Epithelial cell of esophagus (primary cell): ENCODE data around the gene ITPKB.

Source experiments
- DNase-seq: peaks from one replicate; pipeline ENCODE4 v3.0.0; 2010; ENCODE audit warnings: low read depth
- H3K4me3 ChIP-seq: 2 replicates; pipeline ENCODE4 v1.5.1; 2011; ENCODE audit warnings: mild to moderate bottlenecking, low read length, control low read depth
- TF ChIP-seq, protein P1 (sequence below): IDR thresholded peaks from 2 replicates; pipeline ENCODE4 v1.5.1; 2011; ENCODE audit warnings: low read depth, mild to moderate bottlenecking, low read length, control low read depth, inconsistent platforms; ENCODE audit not compliant: insufficient read depth; ENCODE audit errors: missing control alignments

ITPKB gene

GRCh38 chr1:226661965-226662364, 77.1 kb downstream of the ITPKB start:
- peak; percentile 14 for DNase-seq
- no peak overlapping the region for H3K4me3 ChIP-seq
- TF ChIP-seq, protein P1, sequence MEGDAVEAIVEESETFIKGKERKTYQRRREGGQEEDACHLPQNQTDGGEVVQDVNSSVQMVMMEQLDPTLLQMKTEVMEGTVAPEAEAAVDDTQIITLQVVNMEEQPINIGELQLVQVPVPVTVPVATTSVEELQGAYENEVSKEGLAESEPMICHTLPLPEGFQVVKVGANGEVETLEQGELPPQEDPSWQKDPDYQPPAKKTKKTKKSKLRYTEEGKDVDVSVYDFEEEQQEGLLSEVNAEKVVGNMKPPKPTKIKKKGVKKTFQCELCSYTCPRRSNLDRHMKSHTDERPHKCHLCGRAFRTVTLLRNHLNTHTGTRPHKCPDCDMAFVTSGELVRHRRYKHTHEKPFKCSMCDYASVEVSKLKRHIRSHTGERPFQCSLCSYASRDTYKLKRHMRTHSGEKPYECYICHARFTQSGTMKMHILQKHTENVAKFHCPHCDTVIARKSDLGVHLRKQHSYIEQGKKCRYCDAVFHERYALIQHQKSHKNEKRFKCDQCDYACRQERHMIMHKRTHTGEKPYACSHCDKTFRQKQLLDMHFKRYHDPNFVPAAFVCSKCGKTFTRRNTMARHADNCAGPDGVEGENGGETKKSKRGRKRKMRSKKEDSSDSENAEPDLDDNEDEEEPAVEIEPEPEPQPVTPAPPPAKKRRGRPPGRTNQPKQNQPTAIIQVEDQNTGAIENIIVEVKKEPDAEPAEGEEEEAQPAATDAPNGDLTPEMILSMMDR, result peak; percentile 7

DNA sequence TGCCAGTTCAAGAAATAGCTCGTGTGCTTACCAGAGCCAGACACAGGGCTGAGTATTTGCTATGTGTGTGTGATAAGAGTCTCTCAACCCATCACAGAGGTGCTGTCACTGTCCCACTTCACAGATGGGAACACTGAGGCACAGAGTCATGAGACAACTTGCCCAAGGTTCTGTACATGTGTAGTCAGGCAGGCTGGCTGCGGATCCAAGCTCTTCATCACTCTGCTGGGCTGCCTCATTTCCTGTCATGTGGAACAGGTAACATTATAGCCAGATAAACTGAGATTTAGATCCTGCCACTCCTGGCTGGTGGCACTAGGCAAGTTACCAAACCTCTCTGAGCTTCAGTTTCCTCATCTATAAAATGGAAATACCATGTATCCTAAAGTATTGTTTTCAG, 77.8 kb downstream of the ITPKB start:
- TF ChIP-seq, protein P1, result no peak
- DNase-seq, result peak; percentile 56
- H3K4me3 ChIP-seq, result no peak overlapping the region

DNA sequence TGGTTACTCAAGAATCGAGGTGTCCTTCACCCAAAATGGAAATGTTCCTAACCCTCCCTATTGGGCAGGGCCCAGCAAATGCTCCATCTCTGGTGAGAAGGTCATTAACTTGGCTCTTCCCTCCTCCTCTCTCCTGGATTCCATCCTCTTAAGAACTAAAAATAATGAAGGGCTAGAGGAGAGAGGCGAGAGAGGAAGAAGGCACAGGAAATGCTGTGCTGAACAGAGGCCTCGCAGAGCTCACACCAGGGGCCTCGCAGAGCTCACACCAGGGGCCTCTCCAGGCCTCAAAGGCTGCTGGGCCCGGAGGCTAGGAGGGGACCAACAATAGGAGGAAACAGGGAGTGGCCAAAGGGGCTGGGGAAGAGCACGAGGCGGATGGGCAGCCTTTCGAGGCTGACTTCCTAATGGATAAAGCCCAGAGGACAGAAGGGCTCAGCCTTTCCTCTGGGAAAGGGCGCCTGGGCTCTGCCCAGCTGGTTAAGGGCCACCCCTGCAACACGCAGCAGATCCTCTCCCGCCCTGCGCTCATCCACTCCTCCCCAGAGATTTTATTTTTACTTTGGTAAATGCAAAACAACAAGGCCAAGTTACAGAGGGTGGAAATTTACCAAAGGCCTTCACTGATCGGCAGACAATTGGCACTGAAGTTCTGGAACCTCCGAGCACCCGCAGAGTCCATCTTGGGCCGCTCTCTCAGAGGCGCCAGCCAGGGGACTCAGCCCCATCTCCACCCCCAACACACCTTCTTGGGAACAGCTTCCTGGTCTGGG, 78.5 kb downstream of the ITPKB start:
- no peak for DNase-seq
- H3K4me3 ChIP-seq, result no peak overlapping the region
- TF ChIP-seq, protein P1, result no peak

GRCh38 chr1:226659641-226660040, 79.4 kb downstream of the ITPKB start:
- no peak for DNase-seq
- TF ChIP-seq, protein P1, result no peak
- no peak overlapping the region for H3K4me3 ChIP-seq

DNA sequence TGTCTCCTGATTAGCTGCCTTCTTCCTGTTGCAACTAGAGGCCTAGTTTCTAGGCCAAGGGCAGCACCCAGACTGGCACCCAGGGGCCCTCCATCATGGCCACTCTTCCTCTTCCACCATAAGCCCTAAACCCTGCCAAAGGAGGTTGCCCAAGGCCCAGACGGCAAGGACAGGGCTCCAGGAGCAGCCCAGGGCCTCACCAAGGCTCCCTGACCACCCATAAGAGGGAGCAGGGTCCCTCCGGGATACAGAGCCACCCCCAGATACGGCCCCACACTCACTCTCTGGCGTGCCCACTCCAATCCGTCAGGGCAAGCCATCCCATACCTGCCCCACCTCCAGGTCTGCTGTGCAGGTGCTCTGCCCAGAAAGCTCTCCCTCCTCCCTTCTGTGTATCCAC, 79.9 kb downstream of the ITPKB start:
- TF ChIP-seq, protein P1, result no peak
- H3K4me3 ChIP-seq, result no peak overlapping the region
- no peak for DNase-seq

DNA sequence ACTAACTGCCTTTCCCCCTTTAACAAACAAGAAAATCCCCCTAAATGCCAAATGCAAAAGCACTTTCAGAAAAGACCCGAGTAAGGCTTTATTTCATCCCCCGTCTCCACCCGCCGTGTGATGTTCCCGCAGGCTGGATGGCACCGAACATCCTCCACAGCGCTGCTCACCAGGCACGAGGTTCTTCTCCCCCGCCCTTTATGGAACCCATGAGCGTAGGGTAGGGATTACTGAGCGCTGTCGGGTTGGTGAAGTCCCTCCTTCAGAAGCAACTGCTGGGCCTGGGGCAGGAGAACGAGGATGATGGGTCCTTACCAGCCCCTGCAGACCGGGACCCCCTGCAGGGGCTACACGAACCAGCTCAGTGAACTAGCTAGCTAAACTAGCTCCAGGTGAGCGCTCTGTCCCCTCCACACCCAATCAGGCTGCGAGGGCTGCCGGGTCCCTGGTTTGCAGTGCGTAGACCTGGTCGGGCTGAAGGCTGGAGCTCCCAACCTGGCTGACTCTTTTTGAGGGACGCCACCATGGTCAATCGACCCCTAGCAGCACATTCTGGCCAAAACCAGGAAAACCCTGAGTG, 80.4 kb downstream of the ITPKB start:
- TF ChIP-seq, protein P1, result no peak
- peak; percentile 14 for DNase-seq
- H3K4me3 ChIP-seq, result no peak overlapping the region
